Measurements from ENCODE around the gene ZNF629. TPM values are rescaled to one million over a fixed set of nuclear protein-coding genes. Genes with fewer than 3 reads are reported as not detected.

The ZNF629 gene
- polyA plus RNA-seq, 2 of the 4 experiments (the other 2 are of a cell fraction), result 5.9 to 13.6 TPM

DNA sequence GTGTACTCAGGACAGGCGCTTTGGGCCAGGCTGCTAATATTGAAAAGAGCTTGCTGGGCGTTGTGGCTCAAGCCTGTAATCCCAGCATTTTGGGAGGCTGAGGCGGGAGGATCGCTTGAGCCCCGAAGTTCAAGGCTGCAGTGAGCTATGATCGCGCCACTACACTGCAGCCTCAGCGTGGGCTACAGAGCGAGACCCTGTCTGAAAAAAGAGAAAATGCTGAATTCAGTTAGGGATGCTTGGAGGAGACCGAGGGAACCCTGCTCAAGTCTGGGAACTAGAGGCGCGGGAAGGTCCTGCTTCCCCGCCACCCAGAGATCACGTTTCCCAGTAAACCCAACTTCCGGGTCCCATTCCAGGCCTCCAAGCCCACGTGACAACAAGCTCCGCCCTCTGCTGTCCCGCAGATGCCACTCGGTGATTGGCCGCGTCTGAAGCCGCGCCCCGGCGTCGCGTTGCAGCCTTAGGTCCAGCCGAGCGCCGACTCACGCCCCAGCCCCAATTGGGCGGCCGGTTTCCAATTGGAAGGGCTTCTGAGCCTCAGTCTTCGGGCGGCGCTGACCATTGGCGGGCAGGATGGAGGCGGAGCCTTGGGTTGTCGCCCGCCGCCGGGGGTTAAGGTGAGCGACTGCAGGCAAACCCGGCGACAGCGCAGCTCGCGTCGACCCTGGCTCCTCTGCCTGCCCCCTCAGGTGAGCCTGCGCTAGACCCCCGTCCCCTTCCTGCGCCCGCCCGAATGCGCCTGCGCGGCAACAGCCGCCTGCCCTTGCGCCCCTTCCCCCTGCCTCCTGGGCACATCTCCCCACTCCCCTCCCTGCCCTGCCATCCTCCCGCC, 39.0 kb downstream of the ZNF629 start, which contains the start of gene PHKG2:
PHKG2 (plus strand) TSS at position 627 of the 835 bp plus-strand sequence. CDS start 396 bp downstream, outside the sequence.
- Histone ChIP-seq H3K9me3 (no peaks in the 10 kb centered on the region), H3K27ac (peak within 1 kb of the TSS; percentile 89 to 92), H3K4me2 (peak within 1 kb of the TSS; percentile 83), H3K4me3 (peak within 1 kb of the TSS; percentile 97), H3K4me1 (peaks cover 11% of the 10 kb centered on the region)
- DNase-seq (ENCODE audit: low read depth in 1 of 2, low spot score in 1 of 2) (peak; percentile 96 to 99), ATAC-seq (peak; percentile 95 to 99), FAIRE-seq (no peak)
- ChIA-PET CTCF (interaction anchor here (0.5 to 1.6 kb wide), 6 partner anchors 10 to 705 kb away, joined by 3 to 6 read pairs (median 4); no protein-coding TSS in a partner anchor), POLR2A (interaction anchor here (0.6 to 2.3 kb wide), 16 partner anchors 10 to 315 kb away, joined by 3 to 9 read pairs (median 3); partner anchors contain the start of genes CFAP119, RNF40 and SRCAP)
- 15% methylated on average over 22 of the region's 60 CpGs for WGBS (ENCODE audit: missing lambda C conversion rate)
- TF ChIP-seq SREBF2 (IDR thresholded peaks at IDR 0.05) (no peak), PHF8 (IDR thresholded peaks at IDR 0.05; ENCODE audit: borderline replicate concordance, low read depth) (0 out of 2 replicates have a peak, but pooled peaks have one; percentile 7), CTCF (IDR thresholded peaks at IDR 0.05) (no peak), POLR2A (IDR thresholded peaks at IDR 0.05; ENCODE audit: low read length) (peak; percentile 69), JUN (IDR thresholded peaks at IDR 0.05) (peak; percentile 54 to 86; a peak in 4 of 5 replicates), POLR2AphosphoS2 (conservative IDR thresholded peaks at IDR 0.05; ENCODE audit: low read length) (0 out of 2 replicates have a peak, but pooled peaks have one; percentile 30), TP53 (CRISPR knock-in tag; IDR thresholded peaks at IDR 0.05) (no peak; the same call in 1 of the 2 replicates), KDM1A (IDR thresholded peaks at IDR 0.05; ENCODE audit: low read depth) (no peak), CHD4 (IDR thresholded peaks at IDR 0.05; ENCODE audit: borderline replicate concordance) (no peak), CEBPB (IDR thresholded peaks at IDR 0.05) (no peak), ZSCAN20 (CRISPR knock-in tag; IDR thresholded peaks at IDR 0.05) (no peak), RFX5 (IDR thresholded peaks at IDR 0.05) (peak; percentile 63; the same call in 1 of the 2 replicates), HOXB5 (CRISPR knock-in tag; IDR thresholded peaks at IDR 0.05) (no peak), ZC3H11A (IDR thresholded peaks at IDR 0.05) (no peak), RAD21 (conservative IDR thresholded peaks at IDR 0.05 in 1 of 2, IDR thresholded peaks at IDR 0.05 in 1 of 2) (no peak), BCL3 (IDR thresholded peaks at IDR 0.05) (peak; percentile 70; the same call in 1 of the 3 replicates), SMC3 (IDR thresholded peaks at IDR 0.05) (no peak), NR3C1 (IDR thresholded peaks at IDR 0.05) (no peak), MAZ (IDR thresholded peaks at IDR 0.05; ENCODE audit: borderline replicate concordance, low read depth, low read length) (no peak), HOXB13 (CRISPR knock-in tag; IDR thresholded peaks at IDR 0.05; ENCODE audit: low read depth) (0 out of 2 replicates have a peak, but pooled peaks have one; percentile 46), TFCP2L1 (CRISPR knock-in tag; IDR thresholded peaks at IDR 0.05) (0 out of 2 replicates have a peak, but pooled peaks have one; percentile 18), BHLHE40 (IDR thresholded peaks at IDR 0.05; ENCODE audit: low read depth, low read length) (peak; percentile 82), ZNF302 (CRISPR knock-in tag; IDR thresholded peaks at IDR 0.05) (no peak), MAFK (IDR thresholded peaks at IDR 0.05; ENCODE audit: partially characterized antibody) (no peak), KDM5A (IDR thresholded peaks at IDR 0.05) (0 out of 2 replicates have a peak, but pooled peaks have one; percentile 44), FOSB (CRISPR knock-in tag; IDR thresholded peaks at IDR 0.05) (no peak), RARB (CRISPR knock-in tag; IDR thresholded peaks at IDR 0.05) (no peak), CBX8 (IDR thresholded peaks at IDR 0.05) (no peak), RCOR1 (IDR thresholded peaks at IDR 0.05; ENCODE audit: low read depth, low read length) (no peak), EP300 (IDR thresholded peaks at IDR 0.05) (no peak), NPAS2 (CRISPR knock-in tag; IDR thresholded peaks at IDR 0.05; ENCODE audit: borderline replicate concordance) (peak; percentile 68), GATA3 (IDR thresholded peaks at IDR 0.05; ENCODE audit: borderline replicate concordance) (no peak; the same call in 1 of the 2 replicates), ZFP36 (IDR thresholded peaks at IDR 0.05; ENCODE audit: borderline replicate concordance, partially characterized antibody) (no peak), EHF (CRISPR knock-in tag; IDR thresholded peaks at IDR 0.05) (peak; percentile 51; the same call in 1 of the 2 replicates), PBX3 (IDR thresholded peaks at IDR 0.05) (no peak)
- TF ChIP-seq, protein P1, sequence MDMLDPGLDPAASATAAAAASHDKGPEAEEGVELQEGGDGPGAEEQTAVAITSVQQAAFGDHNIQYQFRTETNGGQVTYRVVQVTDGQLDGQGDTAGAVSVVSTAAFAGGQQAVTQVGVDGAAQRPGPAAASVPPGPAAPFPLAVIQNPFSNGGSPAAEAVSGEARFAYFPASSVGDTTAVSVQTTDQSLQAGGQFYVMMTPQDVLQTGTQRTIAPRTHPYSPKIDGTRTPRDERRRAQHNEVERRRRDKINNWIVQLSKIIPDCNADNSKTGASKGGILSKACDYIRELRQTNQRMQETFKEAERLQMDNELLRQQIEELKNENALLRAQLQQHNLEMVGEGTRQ (IDR thresholded peaks at IDR 0.05), result peak; percentile 97
- TF ChIP-seq, protein P2, sequence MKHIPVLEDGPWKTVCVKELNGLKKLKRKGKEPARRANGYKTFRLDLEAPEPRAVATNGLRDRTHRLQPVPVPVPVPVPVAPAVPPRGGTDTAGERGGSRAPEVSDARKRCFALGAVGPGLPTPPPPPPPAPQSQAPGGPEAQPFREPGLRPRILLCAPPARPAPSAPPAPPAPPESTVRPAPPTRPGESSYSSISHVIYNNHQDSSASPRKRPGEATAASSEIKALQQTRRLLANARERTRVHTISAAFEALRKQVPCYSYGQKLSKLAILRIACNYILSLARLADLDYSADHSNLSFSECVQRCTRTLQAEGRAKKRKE (CRISPR knock-in tag; IDR thresholded peaks at IDR 0.05; ENCODE audit: low read depth), result no peak
